Choroid plexus epithelial cell (primary cell): ENCODE results near the gene PI4KB.

Source experiments
- DNase-seq: peaks from one replicate; pipeline ENCODE4 v3.0.0-alpha.2; 2010; ENCODE audit warnings: low read depth
- H3K4me3 ChIP-seq: 2 replicates; pipeline ENCODE4 v1.5.1; 2011; ENCODE audit warnings: low read depth, mild to moderate bottlenecking, control low read depth, low read length, moderate library complexity
- TF ChIP-seq, protein P1 (sequence below): conservative IDR thresholded peaks from 2 replicates; pipeline ENCODE4 v1.5.1; 2011; ENCODE audit warnings: low read depth, mild to moderate bottlenecking, control low read depth, inconsistent platforms, low read length, moderate library complexity

Gene PI4KB

DNA sequence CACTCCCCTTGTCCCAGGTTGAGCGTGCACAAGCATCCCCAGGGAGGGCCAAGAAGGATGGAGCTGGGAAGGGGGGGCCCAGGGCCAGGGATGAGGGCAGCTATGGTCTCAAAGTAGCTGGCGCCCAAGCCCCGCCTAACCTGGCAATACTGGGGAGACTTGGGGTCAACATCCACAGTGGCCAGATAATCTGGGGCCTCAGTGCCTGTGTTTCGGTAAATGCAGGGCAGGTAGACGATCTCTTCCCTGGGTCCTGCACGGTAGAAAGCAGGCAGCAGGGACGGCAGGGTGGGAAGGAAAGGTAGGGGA is 42.0 kb upstream of the PI4KB start:
- H3K4me3 ChIP-seq = no peak overlapping the region
- TF ChIP-seq, protein P1, sequence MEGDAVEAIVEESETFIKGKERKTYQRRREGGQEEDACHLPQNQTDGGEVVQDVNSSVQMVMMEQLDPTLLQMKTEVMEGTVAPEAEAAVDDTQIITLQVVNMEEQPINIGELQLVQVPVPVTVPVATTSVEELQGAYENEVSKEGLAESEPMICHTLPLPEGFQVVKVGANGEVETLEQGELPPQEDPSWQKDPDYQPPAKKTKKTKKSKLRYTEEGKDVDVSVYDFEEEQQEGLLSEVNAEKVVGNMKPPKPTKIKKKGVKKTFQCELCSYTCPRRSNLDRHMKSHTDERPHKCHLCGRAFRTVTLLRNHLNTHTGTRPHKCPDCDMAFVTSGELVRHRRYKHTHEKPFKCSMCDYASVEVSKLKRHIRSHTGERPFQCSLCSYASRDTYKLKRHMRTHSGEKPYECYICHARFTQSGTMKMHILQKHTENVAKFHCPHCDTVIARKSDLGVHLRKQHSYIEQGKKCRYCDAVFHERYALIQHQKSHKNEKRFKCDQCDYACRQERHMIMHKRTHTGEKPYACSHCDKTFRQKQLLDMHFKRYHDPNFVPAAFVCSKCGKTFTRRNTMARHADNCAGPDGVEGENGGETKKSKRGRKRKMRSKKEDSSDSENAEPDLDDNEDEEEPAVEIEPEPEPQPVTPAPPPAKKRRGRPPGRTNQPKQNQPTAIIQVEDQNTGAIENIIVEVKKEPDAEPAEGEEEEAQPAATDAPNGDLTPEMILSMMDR = no peak
- no peak for DNase-seq

DNA sequence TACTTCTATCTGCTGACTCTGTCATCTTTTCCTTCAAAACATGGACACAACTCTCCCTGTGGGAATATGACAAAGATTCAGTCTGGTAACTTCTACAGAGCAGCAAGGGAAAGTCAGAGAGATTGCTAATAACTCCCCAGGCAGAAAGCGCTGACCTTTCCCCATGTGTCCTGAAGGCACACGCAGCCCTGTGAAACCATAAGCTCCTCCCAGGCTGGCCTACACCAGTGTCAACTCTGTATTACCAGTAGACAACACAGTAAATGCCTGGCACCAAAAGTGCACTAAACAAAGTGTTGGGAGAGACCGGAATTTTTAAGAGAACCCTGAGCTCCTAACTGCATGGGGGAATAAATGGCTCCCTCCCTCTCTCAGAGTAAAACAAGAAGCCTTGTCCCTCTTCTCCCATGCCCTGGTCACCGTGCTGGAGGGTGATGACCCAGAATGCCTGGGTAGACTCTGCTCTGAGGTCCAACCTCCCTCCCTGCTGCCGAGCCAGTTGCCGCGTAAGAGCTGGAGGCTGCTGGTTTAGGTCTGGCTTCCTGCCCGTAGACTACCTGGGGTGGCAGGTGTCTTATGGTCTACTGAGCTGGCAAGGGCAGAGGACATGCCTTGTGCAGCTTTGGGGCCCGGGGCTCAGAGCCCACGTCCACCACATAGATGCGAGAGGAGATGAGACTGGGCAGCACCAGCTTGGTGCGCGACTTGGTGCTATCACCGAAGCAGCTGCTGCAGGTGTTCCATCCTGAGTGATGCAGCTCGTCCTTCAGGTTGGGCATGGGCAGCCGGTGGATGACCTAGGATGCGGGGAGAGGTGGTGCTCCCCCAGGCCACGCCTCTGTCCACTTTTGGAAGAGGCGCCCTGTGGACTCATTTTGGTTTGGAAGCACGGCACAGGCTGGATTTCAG is 41.4 kb upstream of the PI4KB start:
- no peak for DNase-seq
- H3K4me3 ChIP-seq = no peak overlapping the region
- TF ChIP-seq, protein P1 = no peak

DNA sequence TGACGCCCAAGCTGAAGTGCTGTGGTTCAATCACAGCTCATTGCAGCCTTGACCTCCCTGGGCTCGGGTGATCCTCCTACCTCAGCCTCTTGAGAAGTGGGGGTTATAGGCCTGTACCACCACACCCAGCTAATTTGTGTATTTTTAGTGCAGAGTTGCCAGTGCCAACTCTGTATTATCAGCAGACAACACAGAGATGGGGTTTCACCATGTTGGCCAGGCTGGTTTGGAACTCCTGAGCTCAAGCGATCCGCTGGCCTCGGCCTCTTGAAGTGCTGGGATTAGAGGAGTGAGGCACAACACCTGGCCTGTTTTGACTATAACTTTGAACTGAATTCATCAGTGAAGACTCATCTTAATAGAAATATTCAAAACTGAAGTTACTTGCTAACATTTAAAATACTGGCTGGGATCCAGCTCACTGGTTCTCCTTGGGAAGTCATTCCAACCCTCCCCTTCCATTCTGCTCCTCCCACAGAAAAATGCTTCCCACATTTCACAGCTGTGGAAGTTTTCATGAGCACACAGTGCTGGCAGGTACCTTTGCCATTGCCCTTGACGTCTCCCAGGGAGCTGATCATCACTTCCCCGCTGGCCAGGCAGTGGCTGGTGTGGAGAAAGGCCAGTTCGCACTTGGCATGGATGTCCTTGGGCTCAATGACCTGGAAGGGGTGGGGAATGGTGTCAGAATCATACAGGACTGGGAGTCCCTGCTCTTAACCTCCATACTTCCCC is 40.6 kb upstream of the PI4KB start:
- H3K4me3 ChIP-seq = no peak overlapping the region
- TF ChIP-seq, protein P1 = no peak
- no peak for DNase-seq

DNA sequence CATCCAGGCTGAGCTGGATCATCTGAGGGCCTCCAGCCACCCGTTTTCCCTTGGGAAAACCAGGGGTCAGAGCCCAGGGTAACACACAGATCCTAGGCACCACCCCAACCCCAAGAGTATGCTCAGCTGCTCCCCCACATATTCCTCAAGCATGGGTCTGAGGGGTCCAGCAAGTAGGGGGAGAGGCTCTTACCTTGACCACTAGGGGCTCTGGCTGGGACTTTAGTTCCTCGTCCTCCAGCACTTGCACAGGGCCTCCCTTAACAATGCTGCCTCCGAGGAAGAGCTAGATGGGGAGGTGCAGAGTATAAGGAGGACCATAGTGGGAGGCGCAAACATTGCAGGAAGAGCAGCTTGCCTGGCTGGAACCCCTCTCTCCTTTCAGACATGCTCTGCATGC is 37.8 kb upstream of the PI4KB start:
- TF ChIP-seq, protein P1 = no peak
- no peak for DNase-seq
- H3K4me3 ChIP-seq = no peak overlapping the region

DNA sequence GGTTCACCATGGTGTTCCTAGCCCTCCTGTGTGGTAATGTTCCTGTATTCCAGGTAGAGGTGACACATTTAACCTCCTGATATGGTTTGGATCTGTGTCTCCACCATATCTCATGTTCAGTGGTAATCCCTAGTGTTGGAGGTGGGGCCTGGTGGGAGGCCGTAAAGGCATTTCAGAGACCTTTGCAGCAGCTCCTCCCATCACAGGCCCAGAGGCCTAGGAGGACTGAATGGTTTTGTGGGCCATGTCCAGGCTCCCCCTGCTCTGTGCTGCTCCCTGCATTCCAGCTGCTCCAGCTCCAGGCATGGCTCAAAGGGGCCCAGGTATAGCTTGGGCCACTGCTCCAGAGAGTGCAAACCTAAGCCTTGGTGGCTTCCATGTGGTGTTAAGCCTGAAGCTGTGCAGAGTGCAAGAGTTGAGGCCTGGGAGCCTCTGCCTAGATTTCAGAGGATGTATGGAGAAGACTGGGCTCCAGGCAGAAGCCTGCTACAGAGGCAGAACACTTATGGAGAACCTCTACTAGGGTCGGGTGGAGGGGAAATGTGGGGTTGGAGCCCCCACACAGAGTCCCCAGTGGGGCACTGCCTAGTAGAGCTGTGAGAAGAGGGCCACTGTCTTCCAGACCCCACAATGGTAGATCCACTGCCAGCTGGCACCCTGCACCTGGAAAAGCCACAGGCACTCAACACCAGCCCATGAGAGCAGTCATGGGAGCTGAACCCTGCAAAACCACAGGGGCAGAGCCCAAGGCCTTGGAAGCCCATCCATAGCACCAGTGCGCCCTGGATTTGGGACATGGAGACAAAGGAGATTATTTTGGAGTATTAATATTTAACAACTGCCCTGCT is 35.3 kb upstream of the PI4KB start:
- TF ChIP-seq, protein P1 = no peak
- H3K4me3 ChIP-seq = no peak overlapping the region
- no peak for DNase-seq

DNA sequence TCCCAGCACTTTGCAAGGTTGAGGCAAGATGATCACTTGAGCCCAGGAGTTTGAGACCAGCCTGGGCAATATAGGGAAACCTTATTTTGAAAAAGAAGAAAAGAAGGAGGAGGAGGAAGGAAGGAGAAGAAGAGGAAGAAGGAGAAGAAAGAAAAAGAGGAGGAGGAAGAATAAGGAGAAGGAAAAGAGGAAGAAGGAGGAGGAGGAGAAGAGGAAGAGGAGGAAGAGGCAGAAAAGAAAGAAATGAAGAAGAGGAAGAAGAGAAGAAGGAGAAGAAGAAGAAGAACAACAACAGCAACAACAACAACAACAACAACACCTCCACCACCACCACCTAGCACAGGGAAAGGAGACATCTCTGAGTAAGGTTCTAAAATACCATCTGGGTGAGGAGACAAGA is 34.7 kb upstream of the PI4KB start:
- H3K4me3 ChIP-seq = no peak overlapping the region
- no peak for DNase-seq
- TF ChIP-seq, protein P1 = no peak
